Activated T-cell treated with anti-CD3 and anti-CD28 coated beads, Interleukin-2, amount 50 U/mL, for 24 hours (primary cell): Measurements from ENCODE around the gene ARPC5.

Experiments
- DNase-seq: peaks from one replicate; pipeline ENCODE4 v3.0.0-alpha.2; 2020
- H3K27ac Mint-ChIP-seq: 2 replicates; pipeline ENCODE4 v1.8.0; 2020; ENCODE audit warnings: mild to moderate bottlenecking, mixed read lengths
- H3K27me3 Mint-ChIP-seq: 2 replicates; pipeline ENCODE4 v1.8.0; 2020; ENCODE audit warnings: mixed read lengths
- H3K36me3 Mint-ChIP-seq: 2 replicates; pipeline ENCODE4 v1.8.0; 2020; ENCODE audit warnings: low read depth, mixed read lengths
- H3K4me1 Mint-ChIP-seq: 2 replicates; pipeline ENCODE4 v1.8.0; 2020; ENCODE audit warnings: low read depth, mixed read lengths
- H3K4me3 Mint-ChIP-seq: 2 replicates; pipeline ENCODE4 v1.8.0; 2020; ENCODE audit warnings: mild to moderate bottlenecking, moderate library complexity, mixed read lengths
- H3K9me3 Mint-ChIP-seq: 2 replicates; pipeline ENCODE4 v1.8.0; 2020; ENCODE audit warnings: mixed read lengths

ARPC5 gene

GRCh38 chr1:183609759-183610452, 25.7 kb downstream of the ARPC5 start:
- H3K27me3 Mint-ChIP-seq: peaks cover 6% of the 10 kb centered on the region
- H3K4me1 Mint-ChIP-seq: peaks cover 6% of the 10 kb centered on the region
- DNase-seq: no peak
- no peaks in the 10 kb centered on the region for H3K9me3 Mint-ChIP-seq
- H3K4me3 Mint-ChIP-seq: no peak overlapping the region
- no peaks in the 10 kb centered on the region for H3K36me3 Mint-ChIP-seq
- no peak overlapping the region for H3K27ac Mint-ChIP-seq

DNA sequence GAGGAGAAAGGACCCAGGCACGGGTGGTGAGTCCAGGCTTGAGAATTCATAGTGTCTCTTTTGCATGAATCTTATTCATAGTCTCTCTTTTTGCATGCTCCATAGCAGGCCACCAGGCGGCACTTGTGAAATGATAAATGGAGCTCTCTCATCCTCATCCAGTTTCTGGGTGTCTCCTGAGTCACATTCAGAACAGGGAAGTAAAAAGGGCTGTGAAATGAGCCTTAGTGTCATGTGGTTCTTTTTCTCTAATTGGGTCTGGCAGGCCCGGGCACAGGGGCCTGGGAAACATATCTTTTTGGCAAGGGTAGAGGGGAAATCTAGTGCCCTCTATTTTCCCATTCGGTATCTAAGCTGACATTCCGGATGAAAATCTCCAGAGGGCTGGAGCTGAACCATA, 26.3 kb downstream of the ARPC5 start:
- H3K4me3 Mint-ChIP-seq: no peak overlapping the region
- H3K27ac Mint-ChIP-seq: no peak overlapping the region
- H3K36me3 Mint-ChIP-seq: no peaks in the 10 kb centered on the region
- peaks cover 6% of the 10 kb centered on the region for H3K4me1 Mint-ChIP-seq
- DNase-seq: no peak
- peaks cover 6% of the 10 kb centered on the region for H3K27me3 Mint-ChIP-seq
- no peaks in the 10 kb centered on the region for H3K9me3 Mint-ChIP-seq

GRCh38 chr1:183607322-183607980, 28.1 kb downstream of the ARPC5 start:
- no peaks in the 10 kb centered on the region for H3K9me3 Mint-ChIP-seq
- H3K4me3 Mint-ChIP-seq: no peak overlapping the region
- no peak for DNase-seq
- no peaks in the 10 kb centered on the region for H3K36me3 Mint-ChIP-seq
- peaks cover 12% of the 10 kb centered on the region for H3K4me1 Mint-ChIP-seq
- peaks cover 13% of the 10 kb centered on the region for H3K27me3 Mint-ChIP-seq
- H3K27ac Mint-ChIP-seq: no peak overlapping the region

DNA sequence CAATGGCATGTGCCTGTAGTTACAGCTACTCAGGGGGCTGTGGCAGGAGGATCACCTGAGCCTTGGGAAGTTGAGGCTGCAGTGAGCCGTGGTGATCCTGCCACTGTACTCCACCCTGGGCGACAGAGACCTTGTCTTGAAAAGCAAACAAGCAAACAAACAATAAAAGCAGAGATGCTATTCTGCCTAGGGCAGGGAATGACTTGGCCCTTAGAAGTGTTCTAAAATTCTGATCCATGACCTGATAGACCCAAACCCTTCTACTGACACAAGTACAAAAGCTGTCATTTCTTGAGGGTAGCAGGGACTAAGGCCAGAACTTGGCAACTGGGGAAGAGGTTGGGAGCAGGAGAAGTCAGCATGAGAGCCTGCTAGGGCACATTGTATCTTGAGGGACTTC, 29.7 kb downstream of the ARPC5 start:
- H3K27ac Mint-ChIP-seq: no peak overlapping the region
- peaks cover 10% of the 10 kb centered on the region for H3K27me3 Mint-ChIP-seq
- no peaks in the 10 kb centered on the region for H3K36me3 Mint-ChIP-seq
- H3K9me3 Mint-ChIP-seq: no peaks in the 10 kb centered on the region
- no peak for DNase-seq
- no peak overlapping the region for H3K4me3 Mint-ChIP-seq
- peaks cover 12% of the 10 kb centered on the region for H3K4me1 Mint-ChIP-seq

GRCh38 chr1:183604815-183605214, 30.8 kb downstream of the ARPC5 start:
- H3K36me3 Mint-ChIP-seq: no peaks in the 10 kb centered on the region
- no peak overlapping the region for H3K4me3 Mint-ChIP-seq
- no peak overlapping the region for H3K27ac Mint-ChIP-seq
- no peaks in the 10 kb centered on the region for H3K9me3 Mint-ChIP-seq
- H3K27me3 Mint-ChIP-seq: peaks cover 10% of the 10 kb centered on the region
- DNase-seq: no peak
- H3K4me1 Mint-ChIP-seq: peaks cover 12% of the 10 kb centered on the region

DNA sequence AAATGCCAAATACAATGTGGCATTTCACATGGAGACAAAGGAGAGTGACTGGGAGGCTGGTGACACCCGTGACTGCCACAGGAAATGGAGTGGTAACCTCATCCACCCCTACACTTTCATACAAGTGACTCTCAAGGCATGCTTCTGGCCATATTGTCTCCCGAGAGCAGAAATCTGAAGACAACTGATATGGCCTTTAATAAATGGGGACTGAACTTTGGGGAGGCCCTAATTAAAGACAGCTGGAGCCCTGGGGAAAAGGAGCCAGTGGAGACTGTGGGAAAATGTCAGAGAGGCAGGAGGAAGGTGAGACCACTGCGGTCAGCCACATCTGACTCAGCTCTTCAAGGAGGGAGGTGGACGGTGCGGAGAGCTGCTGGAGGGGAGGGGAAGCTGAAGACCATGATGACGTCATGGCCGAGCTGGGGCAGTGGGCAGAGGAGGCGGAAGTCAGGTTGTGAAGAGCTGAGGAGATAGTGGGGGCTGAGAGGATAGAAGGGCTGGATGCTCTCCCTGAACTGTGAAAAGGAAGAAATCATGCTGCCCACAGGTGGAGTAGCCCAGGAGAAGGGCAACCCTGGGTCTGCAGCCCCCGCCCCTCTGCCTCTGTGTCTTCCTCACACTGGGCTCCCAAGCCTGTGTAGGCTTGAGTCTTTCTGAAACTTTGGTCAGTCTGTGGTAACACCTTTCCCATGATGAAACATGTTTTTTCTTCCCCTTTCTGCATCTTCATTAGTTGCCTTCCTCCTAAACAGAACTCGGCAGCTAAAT, 31.4 kb downstream of the ARPC5 start:
- peaks cover 10% of the 10 kb centered on the region for H3K4me1 Mint-ChIP-seq
- no peaks in the 10 kb centered on the region for H3K36me3 Mint-ChIP-seq
- no peak for DNase-seq
- H3K27ac Mint-ChIP-seq: no peak overlapping the region
- H3K9me3 Mint-ChIP-seq: no peaks in the 10 kb centered on the region
- H3K27me3 Mint-ChIP-seq: peaks cover 9% of the 10 kb centered on the region
- no peak overlapping the region for H3K4me3 Mint-ChIP-seq

DNA sequence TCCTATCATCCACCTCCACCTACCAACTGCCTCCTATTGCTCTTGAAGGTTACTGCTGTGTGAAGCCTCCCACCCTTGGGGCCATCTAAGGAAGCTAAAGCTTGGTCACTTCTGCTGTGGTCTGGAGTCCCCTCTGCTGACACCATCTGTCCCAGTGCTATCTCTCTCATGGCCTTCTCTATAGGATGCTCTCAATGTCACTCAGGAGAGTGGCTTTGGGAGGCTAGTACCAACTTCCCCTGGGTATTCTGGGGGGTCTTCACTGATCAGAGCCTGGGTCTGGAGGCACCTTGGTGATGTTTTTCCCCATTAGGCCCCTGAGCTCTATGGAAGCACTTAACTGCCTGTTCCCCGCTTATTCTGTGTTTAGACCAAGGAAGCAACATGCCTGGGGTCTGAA, 33.1 kb downstream of the ARPC5 start:
- no peak overlapping the region for H3K4me3 Mint-ChIP-seq
- no peaks in the 10 kb centered on the region for H3K9me3 Mint-ChIP-seq
- DNase-seq: no peak
- no peaks in the 10 kb centered on the region for H3K36me3 Mint-ChIP-seq
- H3K27ac Mint-ChIP-seq: no peak overlapping the region
- peaks cover 7% of the 10 kb centered on the region for H3K27me3 Mint-ChIP-seq
- H3K4me1 Mint-ChIP-seq: peaks cover 13% of the 10 kb centered on the region

- Mint-ChIP-seq H3K27me3 (peaks cover 7% of the 10 kb centered on the region), H3K9me3 (no peaks in the 10 kb centered on the region), H3K4me3 (no peak overlapping the region), H3K27ac (no peak overlapping the region), H3K4me1 (peaks cover 12% of the 10 kb centered on the region), H3K36me3 (no peaks in the 10 kb centered on the region)
- no peak for DNase-seq
These were observed 34.9 kb downstream of the ARPC5 start for GRCh38 chr1:183600634-183601033.

- Mint-ChIP-seq H3K27me3 (peaks cover 9% of the 10 kb centered on the region), H3K27ac (no peak overlapping the region), H3K36me3 (no peaks in the 10 kb centered on the region), H3K4me1 (peaks cover 12% of the 10 kb centered on the region), H3K4me3 (no peak overlapping the region), H3K9me3 (no peaks in the 10 kb centered on the region)
- DNase-seq: no peak
These were observed 35.4 kb downstream of the ARPC5 start for GRCh38 chr1:183600136-183600535.

DNA sequence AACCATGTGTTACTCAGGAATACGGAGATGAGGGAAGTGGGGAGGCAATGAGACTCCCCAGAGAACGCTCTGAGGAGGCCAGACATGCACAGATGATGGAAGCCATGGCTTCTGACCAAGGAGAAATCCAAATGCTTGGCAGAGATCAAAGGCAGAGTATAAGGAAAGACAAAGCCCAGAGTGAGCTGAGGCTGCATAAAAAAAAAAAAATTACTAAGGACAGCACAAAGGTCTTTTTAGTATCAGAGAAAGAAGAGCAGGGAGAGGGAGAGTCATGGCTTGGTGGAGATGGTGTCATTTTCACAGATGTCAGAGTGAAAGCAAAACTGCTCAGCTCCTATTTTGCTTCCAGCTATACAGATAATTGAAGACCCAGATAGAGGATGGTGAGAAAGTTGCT, 37.2 kb downstream of the ARPC5 start:
- H3K27ac Mint-ChIP-seq: no peak overlapping the region
- no peak overlapping the region for H3K4me3 Mint-ChIP-seq
- no peaks in the 10 kb centered on the region for H3K9me3 Mint-ChIP-seq
- no peak for DNase-seq
- no peaks in the 10 kb centered on the region for H3K36me3 Mint-ChIP-seq
- peaks cover 10% of the 10 kb centered on the region for H3K4me1 Mint-ChIP-seq
- H3K27me3 Mint-ChIP-seq: peaks cover 7% of the 10 kb centered on the region

- Mint-ChIP-seq H3K4me3 (no peak overlapping the region), H3K27me3 (peaks cover 7% of the 10 kb centered on the region), H3K27ac (no peak overlapping the region)
These were observed 37.8 kb downstream of the ARPC5 start for GRCh38 chr1:183597656-183598347.

GRCh38 chr1:183596500-183596899, 39.1 kb downstream of the ARPC5 start:
- Mint-ChIP-seq H3K4me1 (peaks cover 15% of the 10 kb centered on the region), H3K36me3 (no peaks in the 10 kb centered on the region), H3K9me3 (no peaks in the 10 kb centered on the region), H3K4me3 (no peak overlapping the region), H3K27me3 (peaks cover 7% of the 10 kb centered on the region), H3K27ac (no peak overlapping the region)
- DNase-seq: no peak

More at GRCh38 chr1:183597656-183598347, 37.8 kb downstream of the ARPC5 start:
- DNase-seq: no peak
- Mint-ChIP-seq H3K9me3 (no peaks in the 10 kb centered on the region), H3K36me3 (no peaks in the 10 kb centered on the region), H3K4me1 (peaks cover 15% of the 10 kb centered on the region)

GRCh38 chr1:183595537-183595936, 40.0 kb downstream of the ARPC5 start:
- no peak for DNase-seq
- H3K27ac Mint-ChIP-seq: no peak overlapping the region
- no peak overlapping the region for H3K4me3 Mint-ChIP-seq
- H3K4me1 Mint-ChIP-seq: peaks cover 22% of the 10 kb centered on the region
- H3K27me3 Mint-ChIP-seq: peaks cover 7% of the 10 kb centered on the region
- no peaks in the 10 kb centered on the region for H3K36me3 Mint-ChIP-seq
- no peaks in the 10 kb centered on the region for H3K9me3 Mint-ChIP-seq

DNA sequence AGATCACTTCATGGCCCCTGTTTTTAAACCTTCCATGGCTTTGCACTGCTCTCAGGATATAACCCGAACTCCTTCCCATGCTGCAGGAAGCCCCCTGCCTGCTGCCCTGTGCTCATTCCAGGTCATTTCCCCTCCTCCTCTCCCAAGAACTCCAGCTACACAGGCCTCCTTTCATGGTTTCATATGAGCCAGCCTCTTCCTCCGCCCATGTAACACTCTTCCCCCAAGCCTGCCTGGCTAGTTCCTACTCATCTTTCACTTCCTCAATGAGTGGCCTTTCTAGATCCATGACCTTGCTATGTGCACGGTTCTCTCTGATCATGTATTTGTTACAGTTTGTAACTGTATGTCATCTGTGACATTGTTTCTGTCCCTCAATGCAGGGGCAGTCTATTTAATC, 42.2 kb downstream of the ARPC5 start:
- Mint-ChIP-seq H3K27me3 (peaks cover 7% of the 10 kb centered on the region), H3K4me3 (no peak overlapping the region), H3K36me3 (no peaks in the 10 kb centered on the region), H3K9me3 (no peaks in the 10 kb centered on the region), H3K4me1 (peaks cover 36% of the 10 kb centered on the region), H3K27ac (no peak overlapping the region)
- no peak for DNase-seq
